Measurements from ENCODE around the gene EFCAB8. TPM values are rescaled to one million over a fixed set of nuclear protein-coding genes. Genes with fewer than 3 reads are reported as not detected.

The EFCAB8 gene
- total RNA-seq, 1 donor from 2014 or later: 1.1 TPM

DNA sequence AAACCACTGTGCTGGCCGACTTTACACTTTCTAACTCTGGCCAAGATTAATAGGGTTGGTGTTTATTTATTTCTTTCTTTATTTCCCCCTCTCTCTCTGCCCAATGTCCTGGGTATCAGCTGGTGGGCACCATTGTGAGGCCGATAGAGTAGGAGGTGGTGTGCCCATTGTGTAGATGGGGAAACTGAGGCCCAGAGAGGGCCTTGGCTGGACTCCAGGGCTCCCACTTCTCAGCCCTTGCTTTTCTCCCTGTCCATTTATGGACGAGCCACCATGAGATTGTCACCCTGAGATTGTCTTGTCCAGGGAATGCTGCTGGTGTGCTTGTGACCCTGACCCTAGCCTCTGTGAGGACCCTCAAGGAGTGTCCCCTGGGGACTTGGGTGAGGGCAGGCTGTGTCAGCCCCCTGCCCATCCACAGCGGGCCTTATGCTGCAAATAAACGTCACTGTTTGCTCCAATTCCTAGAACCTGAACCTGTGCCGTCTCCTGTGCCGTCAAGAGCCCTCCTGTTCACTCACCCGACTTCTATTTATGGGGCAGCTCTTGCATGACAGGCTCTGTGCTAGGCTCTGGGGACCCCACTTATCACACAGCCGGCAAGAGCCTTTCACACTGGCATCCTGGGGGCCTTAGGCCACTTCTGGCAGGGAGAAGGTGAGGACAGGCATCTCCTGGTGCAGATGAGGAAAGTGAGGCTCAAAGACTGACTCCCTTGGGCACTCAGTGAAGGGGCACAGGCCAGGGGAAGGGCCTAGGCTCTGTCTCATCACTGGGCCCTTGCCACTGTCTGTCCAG lies 120.7 kb downstream of the EFCAB8 start:
- Mint-ChIP-seq H3K36me3 (ENCODE audit: low read depth, unreplicated experiment) (peaks cover 6% of the 10 kb centered on the region), H3K27ac (ENCODE audit: unreplicated experiment) (no peak overlapping the region), H3K4me3 (ENCODE audit: unreplicated experiment) (no peak overlapping the region), H3K4me1 (ENCODE audit: unreplicated experiment) (peaks cover 8% of the 10 kb centered on the region), H3K27me3 (ENCODE audit: unreplicated experiment) (peaks cover 2% of the 10 kb centered on the region), H3K9me3 (ENCODE audit: unreplicated experiment) (no peaks in the 10 kb centered on the region)
- TF ChIP-seq, protein P1, sequence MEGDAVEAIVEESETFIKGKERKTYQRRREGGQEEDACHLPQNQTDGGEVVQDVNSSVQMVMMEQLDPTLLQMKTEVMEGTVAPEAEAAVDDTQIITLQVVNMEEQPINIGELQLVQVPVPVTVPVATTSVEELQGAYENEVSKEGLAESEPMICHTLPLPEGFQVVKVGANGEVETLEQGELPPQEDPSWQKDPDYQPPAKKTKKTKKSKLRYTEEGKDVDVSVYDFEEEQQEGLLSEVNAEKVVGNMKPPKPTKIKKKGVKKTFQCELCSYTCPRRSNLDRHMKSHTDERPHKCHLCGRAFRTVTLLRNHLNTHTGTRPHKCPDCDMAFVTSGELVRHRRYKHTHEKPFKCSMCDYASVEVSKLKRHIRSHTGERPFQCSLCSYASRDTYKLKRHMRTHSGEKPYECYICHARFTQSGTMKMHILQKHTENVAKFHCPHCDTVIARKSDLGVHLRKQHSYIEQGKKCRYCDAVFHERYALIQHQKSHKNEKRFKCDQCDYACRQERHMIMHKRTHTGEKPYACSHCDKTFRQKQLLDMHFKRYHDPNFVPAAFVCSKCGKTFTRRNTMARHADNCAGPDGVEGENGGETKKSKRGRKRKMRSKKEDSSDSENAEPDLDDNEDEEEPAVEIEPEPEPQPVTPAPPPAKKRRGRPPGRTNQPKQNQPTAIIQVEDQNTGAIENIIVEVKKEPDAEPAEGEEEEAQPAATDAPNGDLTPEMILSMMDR (IDR thresholded peaks at IDR 0.05; ENCODE audit: unreplicated experiment): no peak
- DNase-seq (ENCODE audit: low spot score): no peak

GRCh38 chr20:32980131-32980941 lies 121.6 kb downstream of the EFCAB8 start:
- Mint-ChIP-seq H3K36me3 (ENCODE audit: low read depth, unreplicated experiment) (peaks cover 6% of the 10 kb centered on the region), H3K27ac (ENCODE audit: unreplicated experiment) (no peak overlapping the region), H3K4me1 (ENCODE audit: unreplicated experiment) (peaks cover 2% of the 10 kb centered on the region), H3K27me3 (ENCODE audit: unreplicated experiment) (peaks cover 3% of the 10 kb centered on the region), H3K4me3 (ENCODE audit: unreplicated experiment) (no peak overlapping the region), H3K9me3 (ENCODE audit: unreplicated experiment) (no peaks in the 10 kb centered on the region)
- TF ChIP-seq, protein P1 (IDR thresholded peaks at IDR 0.05; ENCODE audit: unreplicated experiment): no peak
- no peak for DNase-seq (ENCODE audit: low spot score)

GRCh38 chr20:32980990-32981389 lies 122.3 kb downstream of the EFCAB8 start:
- TF ChIP-seq, protein P1 (IDR thresholded peaks at IDR 0.05; ENCODE audit: unreplicated experiment): no peak
- Mint-ChIP-seq H3K36me3 (ENCODE audit: low read depth, unreplicated experiment) (peaks cover 6% of the 10 kb centered on the region), H3K4me1 (ENCODE audit: unreplicated experiment) (peaks cover 2% of the 10 kb centered on the region), H3K9me3 (ENCODE audit: unreplicated experiment) (no peaks in the 10 kb centered on the region), H3K27ac (ENCODE audit: unreplicated experiment) (no peak overlapping the region), H3K27me3 (ENCODE audit: unreplicated experiment) (peaks cover 3% of the 10 kb centered on the region), H3K4me3 (ENCODE audit: unreplicated experiment) (no peak overlapping the region)
- no peak for DNase-seq (ENCODE audit: low spot score)

- DNase-seq (ENCODE audit: low spot score): no peak
- Mint-ChIP-seq H3K4me1 (ENCODE audit: unreplicated experiment) (no peaks in the 10 kb centered on the region), H3K9me3 (ENCODE audit: unreplicated experiment) (no peaks in the 10 kb centered on the region), H3K27me3 (ENCODE audit: unreplicated experiment) (peaks cover 3% of the 10 kb centered on the region), H3K4me3 (ENCODE audit: unreplicated experiment) (no peak overlapping the region), H3K36me3 (ENCODE audit: low read depth, unreplicated experiment) (no peaks in the 10 kb centered on the region), H3K27ac (ENCODE audit: unreplicated experiment) (no peak overlapping the region)
- TF ChIP-seq, protein P1 (IDR thresholded peaks at IDR 0.05; ENCODE audit: unreplicated experiment): no peak
Measured at GRCh38 chr20:32982617-32983458, 124.1 kb downstream of the EFCAB8 start.

All from endothelial cell (in vitro differentiated cells).